HG02642 (cell line): ENCODE results near the gene PDZRN3.

Experiments
- ATAC-seq: cut with Tn5 transposase; IDR thresholded peaks from one replicate; pipeline ENCODE4 v1.9.1; 2021; ENCODE audit warnings: mild to moderate bottlenecking; ENCODE audit not compliant: unreplicated experiment, poor library complexity

The PDZRN3 gene

DNA sequence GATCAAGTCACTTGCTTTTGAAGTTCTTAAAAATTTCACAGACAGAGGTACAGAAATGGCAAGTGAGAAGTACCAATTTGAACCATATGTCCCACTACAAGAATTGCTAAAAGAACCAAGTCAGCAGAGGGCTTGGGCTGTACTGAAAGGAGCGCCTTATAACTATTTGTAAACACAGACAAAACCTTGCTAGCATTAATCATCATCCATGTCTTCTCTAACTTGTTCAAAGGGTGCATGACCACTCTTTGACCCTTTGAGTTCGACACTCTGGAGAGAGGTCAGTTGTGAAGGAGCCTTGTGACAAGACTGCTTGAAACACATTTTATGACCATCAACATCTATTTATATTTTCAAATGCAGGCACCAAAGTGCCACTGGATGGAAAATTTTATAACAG, 191.7 kb downstream of the PDZRN3 start:
- no peak for ATAC-seq

DNA sequence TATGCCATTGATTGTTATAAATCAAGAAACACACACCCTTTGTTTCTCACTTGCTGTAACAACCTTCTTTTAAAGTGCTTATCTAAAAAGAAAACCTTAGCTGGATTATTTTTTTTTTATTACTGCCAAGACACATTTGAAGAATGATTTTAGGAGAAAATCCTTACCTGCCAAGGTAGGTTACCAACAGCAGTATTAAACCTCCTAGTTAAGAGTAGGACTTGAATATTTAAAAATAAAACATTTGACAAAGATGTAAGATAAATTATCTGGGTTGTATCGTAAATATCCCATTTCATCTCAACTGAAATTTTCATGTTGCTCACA, 192.1 kb downstream of the PDZRN3 start:
- no peak for ATAC-seq

DNA sequence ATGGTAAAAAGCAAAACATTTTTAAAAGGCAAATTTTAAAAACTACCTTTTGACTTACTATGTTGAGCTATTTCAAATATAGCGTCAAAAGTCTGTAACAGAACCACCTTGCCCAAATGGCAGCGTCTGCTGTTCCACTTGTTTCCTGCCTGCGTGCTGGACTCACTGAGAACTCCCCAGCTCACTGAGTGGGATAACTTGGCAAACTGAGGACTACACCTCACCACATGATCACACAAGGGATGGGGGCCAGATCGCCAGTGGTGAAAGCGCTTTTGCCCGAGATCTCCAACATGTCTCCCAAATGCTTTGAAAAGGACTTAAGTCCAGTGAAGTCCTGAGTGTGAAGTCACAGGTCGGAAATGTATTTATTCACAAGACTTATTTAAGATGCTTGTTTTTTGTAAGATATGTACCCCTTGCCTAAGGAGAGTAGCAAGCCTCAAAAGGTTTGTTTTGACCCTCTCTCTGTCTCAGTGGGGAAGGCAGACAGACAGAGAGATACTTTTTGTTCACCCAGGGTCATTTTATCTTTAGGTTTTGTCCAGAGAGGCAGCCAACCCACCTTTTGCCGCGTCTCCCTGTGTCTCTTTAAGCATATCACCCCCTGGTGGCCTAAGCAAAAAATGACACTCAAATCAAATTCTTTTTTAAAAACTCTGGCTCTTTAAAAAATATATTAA, 192.6 kb downstream of the PDZRN3 start:
- ATAC-seq: peak; percentile 58

DNA sequence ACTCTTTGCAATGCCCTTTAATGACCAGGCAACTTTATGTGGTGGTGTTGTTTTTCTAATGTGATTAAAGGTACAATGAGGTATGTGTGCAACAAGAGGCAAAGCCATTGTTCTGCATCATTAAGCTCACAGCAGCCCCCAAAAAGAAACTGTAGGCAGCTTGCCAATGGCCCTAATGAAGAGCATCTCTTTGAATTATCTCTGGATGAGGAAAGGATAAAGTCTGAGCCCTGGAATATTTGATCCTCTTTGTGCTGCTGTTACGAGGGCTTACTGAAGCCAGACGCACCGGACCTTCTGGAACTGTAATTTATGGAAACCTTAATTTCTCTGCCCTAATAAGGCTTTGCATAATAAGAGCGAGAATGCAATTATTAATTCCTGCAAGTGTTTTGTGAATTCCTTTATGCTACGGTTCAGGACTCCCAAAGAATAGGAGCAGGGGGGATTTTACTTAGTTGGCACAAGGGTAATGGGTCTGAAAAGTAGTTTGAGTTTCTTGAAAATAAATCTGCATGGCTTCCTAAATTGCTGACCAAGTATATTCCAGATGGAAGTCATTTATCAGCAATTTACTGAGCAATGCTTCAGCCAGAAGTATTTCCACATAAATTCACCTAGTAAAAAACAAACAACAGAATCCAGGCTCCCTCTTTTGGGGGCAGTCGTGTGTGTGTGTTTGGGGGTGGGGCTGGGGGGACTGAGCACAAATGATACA, 193.4 kb downstream of the PDZRN3 start:
- ATAC-seq: no peak

DNA sequence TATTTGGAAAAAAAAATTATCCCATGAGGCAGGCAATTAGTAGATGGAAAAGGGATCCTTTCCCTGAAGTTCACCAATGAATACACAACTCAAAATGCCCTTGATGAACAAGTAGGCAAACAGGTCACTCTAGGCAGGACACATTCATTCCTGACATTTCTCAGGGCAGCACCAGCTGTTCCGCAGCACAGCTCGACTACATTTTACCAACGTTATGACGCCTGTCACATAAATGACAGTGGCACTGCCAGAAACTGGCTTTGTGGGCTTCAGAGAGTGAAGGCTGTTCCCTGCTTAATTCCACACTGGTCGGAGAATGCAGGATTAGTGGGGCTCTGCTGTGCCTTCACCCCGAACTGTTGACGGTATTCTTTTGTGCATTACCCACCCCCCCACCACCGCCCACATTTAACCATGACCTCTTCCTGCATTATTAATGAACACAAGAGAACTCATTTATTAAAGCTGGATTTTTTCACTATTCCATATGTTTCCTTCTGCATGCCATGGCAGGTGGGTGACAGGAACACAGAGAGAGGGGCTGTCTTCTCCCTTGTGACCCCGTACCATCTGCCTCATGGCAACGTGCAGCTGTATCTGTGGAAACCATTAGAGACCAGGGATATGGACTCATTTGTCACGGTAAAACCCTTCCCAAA, 197.6 kb downstream of the PDZRN3 start:
- no peak for ATAC-seq

DNA sequence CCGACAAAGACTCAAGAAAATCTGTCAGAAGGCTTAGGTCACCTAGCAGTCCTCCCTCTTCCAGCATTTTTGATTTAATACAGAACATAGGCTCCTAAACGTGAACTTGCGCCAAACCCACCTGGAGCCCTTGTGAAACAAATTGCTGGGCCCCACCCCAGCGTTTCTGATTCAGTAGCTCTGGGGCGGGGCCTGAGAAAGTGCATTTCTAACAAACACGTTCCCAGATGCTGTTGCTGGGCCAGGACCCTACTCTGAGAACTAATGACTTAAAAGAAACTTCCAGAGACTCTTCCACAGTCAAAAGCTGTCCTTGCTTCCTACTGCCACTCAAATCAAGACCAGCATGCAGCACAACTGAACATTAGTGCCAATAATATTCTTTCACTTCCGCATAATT, 198.1 kb downstream of the PDZRN3 start:
- ATAC-seq: no peak

DNA sequence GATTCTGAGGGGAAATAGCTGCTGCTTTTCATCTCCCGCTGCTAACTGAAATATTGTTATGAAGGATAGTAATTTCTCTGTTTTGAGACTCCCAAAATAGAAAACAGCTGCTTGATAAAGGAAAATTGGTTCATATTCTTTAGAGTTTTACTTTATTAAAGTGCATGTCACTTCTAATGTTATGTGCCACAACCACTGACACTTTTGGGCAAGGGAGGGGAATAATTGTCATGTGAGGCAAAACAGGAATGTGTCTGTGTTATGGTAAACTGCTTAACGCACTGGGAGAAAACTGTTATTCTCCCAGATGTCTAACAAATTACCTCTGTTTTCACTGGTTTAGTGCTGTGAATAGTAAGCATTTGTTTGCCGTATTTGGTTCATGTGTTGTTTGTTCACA, 201.6 kb downstream of the PDZRN3 start:
- ATAC-seq: no peak

DNA sequence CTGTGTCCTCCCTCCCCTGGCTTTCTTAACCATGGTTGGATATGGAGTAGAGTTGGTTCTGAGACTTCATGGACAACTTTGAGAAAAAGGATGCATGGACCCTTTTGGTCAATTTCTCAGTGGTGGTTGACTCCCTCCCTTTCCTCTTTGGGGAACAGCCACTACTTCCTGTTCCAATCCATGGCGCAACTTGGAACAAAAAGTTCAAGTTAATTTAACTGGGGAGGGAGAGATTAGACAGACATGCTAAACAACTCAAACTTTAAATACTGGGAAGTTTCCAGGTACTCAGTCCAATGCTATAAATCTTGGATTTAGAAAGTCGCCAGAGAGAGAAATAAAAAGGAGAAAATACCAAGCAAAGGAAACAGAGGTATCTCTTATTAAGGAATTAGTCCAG, 202.2 kb downstream of the PDZRN3 start:
- no peak for ATAC-seq

DNA sequence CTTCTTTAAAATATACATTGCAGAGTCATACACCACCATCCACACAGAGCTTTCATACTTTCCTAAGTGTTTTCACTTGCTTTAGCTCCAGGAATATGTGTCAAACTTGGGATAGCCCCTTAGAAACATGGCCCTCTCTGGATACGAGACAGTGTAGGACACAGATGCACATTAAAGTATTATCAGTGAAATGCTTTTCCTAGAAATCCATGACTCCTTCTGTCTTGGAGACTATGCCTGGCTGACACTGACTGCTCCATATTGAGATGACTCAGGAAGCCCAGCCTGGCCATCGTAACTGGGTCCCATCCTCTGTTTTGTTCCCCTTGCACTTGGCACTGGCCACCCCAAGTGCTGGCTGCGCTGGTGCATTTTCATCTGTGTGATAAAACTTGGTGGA, 204.8 kb downstream of the PDZRN3 start:
- ATAC-seq: no peak

DNA sequence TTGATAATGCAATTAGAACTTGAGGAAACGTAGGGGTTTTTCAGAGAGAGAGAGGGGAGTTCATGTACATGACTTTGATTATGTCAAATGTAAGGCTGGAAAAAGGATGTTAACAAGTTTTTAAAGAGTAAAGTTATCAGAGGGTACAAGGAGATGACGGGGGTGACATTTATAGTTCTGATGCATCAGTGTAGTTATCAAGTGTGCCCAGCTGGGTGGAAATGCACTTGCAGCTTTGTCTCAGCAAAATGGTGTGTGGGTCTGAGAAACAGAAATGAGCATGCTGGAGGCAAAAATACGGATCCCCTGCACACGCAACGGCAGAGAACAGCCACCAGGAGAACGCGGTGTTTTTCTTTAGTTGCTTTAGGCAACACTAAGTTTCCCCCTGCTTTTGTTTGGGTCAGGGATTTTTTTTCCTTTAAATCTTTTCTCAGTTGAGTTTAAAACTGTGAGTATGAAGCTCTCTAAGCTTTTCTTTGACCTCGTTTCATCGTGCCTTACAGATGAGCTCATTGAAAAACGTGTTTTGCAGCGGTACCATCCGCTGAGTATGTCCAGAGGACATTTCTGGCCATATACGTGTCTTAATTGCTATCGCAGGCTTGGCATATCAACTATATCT, 205.4 kb downstream of the PDZRN3 start:
- no peak for ATAC-seq

DNA sequence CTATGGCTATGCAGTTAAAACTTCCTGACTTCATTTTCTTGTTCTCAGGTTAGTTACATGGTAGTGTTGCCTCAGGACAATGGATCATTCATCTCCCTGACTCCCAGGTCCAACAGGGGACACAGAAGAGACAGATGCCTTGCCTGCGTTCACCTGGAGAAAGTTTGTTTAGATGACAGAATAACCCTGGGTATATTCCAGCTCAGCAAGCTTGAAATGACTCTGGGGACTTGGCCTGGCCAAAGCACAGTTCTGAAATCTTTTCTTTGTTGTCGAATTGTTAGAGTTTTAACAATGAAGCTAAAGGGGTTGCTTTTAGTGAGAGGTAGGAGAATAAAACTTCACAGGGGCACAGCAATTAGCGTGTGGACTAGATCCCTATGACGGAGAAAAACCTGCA, 206.1 kb downstream of the PDZRN3 start:
- no peak for ATAC-seq

DNA sequence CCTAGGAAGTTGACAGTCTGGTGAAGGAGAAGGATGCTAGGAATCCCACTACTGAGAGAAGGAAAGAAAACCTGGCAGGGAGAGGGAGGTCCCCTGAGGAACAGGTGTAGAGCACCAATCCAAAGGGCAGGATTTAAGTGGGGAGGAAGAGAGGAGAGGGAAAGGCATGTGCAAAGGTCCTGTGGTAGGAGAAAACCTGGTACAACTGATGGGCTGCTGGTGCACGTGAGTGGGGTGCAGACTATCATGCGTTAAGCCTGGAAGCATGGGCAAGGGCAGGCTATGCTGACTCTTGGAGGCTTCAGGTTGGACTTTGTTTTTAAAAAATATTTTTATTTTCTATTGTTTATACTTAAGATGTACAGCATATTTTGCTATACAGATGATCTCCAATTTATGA, 209.6 kb downstream of the PDZRN3 start:
- ATAC-seq: no peak

DNA sequence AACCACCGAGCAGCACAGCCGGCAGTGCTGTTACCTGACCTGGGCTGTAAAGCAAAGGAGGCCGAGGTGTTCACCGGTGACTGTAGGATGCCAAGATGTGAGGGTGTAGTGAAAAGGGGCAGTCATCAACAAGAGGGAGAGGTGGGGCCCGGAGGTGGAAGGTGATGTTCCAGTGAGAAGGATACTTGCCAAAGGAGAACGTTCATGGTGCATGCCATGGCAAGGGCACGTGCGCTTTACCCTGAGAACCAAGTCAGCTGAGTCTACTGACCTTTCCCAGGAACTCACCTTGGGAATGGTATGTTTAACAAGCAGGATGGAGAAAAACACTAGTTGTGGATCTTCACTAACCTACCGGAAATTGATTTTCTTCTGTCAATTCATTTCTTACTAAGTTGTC, 211.1 kb downstream of the PDZRN3 start:
- ATAC-seq: no peak

DNA sequence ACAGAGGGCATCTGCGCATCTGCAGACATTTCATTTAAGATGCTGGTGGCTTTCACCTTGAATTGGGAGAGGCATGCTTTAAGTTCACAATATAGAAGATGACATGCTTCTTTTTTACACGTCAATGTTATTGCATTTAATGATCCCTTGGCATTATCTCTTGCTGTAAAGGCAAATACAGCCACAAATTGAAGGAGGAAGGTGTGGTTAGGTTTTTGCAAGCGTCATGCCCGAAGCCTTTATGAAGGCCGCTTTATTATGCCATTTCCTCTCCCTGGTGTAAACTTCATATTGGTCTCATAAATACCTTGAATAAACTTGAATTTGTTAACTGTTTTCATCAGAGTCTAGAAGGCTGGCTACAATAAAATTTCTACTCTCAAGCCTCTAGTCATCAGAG, 212.7 kb downstream of the PDZRN3 start:
- ATAC-seq: no peak

DNA sequence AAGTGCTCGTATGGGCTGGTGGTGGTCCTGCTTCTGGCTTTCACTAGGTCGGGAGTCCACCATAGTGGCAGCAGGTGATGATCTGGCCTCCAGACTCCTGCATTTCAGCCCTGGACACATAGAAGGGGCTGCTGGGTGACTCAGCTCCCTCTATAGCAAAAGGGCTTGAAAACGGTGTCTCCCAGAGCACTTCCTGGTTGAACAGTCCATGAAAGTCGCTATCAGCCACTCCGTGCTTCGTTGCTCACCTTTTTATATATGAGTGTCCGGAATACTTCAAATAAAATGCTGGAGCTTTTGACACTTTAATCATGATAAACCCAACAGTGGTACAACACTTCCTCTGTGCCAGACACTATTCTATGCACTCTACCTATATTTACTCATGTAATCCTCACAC, 213.2 kb downstream of the PDZRN3 start:
- ATAC-seq: no peak

DNA sequence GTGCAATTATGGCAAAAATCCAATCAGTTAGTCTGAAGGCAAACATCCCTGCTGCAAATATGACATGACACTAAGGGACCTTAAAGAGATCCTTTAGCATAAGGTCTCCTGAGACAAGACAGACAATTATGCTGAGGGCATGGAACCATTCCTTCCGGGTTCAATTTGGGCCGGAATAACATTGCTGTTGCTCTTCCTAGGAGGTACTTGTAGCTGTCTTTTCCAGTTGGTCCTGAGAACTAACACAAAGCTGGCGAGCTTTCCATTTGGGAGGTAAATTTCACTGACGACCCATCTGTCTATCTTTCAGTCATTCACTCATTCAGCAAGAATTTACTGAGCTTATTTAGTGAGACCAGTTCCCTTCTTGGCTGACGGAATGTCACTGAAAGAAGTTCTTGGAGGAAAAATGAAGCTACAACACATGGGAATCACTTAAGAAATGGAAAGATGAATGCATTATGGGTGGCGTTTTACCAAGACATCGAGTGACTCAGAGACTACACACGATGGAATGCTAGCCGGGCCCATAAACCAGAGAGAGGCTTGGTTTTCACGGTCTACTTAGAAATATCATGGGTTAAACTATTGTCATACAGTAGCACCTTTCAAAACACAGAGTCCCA, 215.5 kb downstream of the PDZRN3 start:
- ATAC-seq: no peak

DNA sequence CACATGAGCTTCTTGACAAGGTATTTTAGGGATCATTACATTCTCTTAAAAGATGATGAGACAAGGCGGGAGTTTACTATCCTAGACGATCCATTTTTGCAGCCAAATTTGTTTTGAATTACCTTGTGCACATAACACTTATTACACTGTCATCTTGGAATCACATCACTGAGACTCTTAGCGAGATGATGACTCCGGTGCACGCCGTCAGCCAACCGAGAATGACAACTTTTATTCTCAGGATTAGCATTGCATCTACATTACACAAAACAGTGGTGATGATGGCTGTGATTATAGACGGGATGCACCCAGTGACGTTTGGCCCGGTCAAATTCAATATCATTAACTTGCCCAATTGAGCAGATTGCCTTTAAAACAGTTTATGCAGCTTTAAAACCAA, 216.1 kb downstream of the PDZRN3 start:
- no peak for ATAC-seq

DNA sequence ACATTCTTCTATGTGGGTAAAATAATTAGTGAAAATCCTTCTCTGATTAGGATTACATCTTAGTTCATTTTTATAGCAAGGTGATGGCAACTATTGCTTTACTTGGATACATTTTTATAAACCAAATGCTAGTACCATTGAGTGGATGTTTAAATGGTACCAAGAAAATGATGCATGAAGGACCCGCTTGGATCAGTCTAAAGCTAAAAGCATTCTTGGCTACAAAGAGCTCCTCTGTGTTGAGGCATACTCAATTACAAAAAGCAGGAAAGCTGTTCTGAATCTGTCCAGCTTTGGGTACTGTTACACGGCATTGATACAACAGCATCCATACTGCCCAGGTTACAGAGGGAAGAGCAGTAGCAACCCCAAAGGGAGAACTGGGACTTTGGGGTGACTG, 217.2 kb downstream of the PDZRN3 start:
- no peak for ATAC-seq

DNA sequence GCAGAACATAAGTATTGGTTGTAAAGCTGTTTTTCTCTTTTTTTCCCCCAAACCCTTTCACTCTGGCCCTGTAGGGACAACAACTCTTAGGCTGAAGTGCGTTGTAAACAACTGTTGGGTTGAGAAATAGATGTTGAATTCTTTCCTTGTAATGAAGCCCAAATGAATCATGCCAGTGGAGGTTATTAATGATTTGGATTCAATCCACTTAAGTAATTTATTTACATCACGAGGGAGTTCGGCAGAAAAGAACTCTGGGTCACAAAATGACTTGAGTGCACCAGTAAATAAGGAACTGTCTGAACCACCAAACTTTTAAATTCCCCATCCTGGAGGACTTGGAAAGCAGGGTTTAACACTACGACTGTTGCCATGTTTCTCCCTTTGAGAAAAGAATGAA, 218.9 kb downstream of the PDZRN3 start:
- ATAC-seq: no peak

DNA sequence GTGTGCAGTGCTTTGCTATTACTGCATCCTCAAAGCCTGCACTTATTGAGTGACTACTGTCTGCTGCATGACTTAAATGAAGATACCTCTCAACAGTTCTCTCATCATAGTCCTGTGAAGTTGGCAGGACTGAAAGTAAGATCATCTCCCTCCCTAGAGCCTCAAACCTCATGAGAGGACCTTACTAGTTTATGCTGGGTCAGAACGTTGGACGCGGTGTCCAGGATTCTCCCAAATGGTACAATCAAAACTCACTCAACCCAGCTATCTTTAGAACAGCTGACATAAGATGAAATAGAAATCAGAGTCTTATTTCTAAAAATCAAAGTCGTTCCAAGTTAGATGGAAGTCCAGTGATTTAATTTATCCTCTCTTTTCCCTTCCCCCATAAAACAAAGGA, 219.7 kb downstream of the PDZRN3 start:
- ATAC-seq: no peak

DNA sequence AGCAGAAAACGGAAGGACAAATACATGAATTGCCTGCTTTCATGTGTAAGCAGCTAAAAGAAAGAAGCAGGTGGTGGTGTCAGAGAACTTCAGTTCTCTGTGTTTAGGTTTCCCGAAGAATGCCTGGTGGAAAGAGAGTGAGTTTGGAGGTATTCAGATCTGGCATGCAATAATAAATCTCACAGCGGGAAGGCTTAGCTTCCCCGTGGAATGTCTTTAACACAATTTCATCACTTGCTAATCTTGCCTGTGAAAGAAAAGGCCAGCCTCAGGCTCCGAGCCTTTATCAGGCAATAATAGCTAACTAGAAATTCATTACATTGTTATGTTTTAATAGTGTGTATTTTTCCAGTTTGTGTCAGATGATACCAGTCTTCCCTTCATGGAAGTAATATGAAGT, 220.3 kb downstream of the PDZRN3 start:
- ATAC-seq: no peak
